Measurements from ENCODE around the gene OTOF. TPM values are rescaled to one million over a fixed set of nuclear protein-coding genes. Genes with fewer than 3 reads are reported as not detected.

OTOF gene
- total RNA-seq, 1 donor from 2014 or later = not detected

DNA sequence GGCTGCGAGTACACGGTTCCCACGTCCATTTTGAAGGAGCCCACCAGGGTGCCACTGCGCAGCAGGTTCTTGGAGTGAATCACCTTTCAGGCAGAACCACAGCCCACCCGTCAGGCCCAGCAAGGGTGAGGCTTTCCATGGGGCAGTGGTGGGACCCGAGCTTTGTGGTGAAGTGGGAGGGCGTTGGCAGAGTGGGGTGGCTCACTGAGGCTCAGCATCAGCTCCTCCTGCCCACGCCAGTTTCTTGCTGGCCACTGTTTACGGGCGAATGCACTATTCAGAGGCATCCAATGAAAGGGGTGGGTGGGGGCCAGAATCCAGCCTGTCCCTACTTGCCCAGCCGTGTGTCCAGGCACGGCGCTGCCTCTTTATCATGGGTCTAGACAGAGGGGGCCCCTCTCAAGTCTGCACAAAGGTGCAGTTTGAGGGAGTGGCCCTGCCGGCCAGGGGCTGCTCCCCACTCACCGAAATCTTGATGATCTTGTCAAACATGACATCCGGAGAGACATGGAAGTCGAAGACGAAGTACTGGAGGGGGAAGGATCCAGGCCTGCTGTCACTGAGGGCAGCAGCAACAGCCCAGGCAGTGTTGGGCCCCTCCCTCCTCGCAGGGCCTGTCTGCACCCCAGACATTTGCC is 11.4 kb upstream of the OTOF start:
- no peaks in the 10 kb centered on the region for H3K36me3 Mint-ChIP-seq (ENCODE audit: low read depth)
- peaks cover 3% of the 10 kb centered on the region for H3K27me3 Mint-ChIP-seq
- TF ChIP-seq, protein P1, sequence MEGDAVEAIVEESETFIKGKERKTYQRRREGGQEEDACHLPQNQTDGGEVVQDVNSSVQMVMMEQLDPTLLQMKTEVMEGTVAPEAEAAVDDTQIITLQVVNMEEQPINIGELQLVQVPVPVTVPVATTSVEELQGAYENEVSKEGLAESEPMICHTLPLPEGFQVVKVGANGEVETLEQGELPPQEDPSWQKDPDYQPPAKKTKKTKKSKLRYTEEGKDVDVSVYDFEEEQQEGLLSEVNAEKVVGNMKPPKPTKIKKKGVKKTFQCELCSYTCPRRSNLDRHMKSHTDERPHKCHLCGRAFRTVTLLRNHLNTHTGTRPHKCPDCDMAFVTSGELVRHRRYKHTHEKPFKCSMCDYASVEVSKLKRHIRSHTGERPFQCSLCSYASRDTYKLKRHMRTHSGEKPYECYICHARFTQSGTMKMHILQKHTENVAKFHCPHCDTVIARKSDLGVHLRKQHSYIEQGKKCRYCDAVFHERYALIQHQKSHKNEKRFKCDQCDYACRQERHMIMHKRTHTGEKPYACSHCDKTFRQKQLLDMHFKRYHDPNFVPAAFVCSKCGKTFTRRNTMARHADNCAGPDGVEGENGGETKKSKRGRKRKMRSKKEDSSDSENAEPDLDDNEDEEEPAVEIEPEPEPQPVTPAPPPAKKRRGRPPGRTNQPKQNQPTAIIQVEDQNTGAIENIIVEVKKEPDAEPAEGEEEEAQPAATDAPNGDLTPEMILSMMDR (IDR thresholded peaks at IDR 0.05) = no peak
- ChIA-PET POLR2A (no interaction called here), CTCF (no interaction called here)
- DNase-seq (no peak), ATAC-seq (ENCODE audit: low read depth) (no peak)
- no peaks in the 10 kb centered on the region for H3K9me3 Mint-ChIP-seq
- H3K4me3 Mint-ChIP-seq = no peak overlapping the region
- no peaks in the 10 kb centered on the region for H3K4me1 Mint-ChIP-seq
- intact Hi-C loops (cut with micrococcal nuclease) = no loop called here
- H3K27ac Mint-ChIP-seq = no peak overlapping the region

DNA sequence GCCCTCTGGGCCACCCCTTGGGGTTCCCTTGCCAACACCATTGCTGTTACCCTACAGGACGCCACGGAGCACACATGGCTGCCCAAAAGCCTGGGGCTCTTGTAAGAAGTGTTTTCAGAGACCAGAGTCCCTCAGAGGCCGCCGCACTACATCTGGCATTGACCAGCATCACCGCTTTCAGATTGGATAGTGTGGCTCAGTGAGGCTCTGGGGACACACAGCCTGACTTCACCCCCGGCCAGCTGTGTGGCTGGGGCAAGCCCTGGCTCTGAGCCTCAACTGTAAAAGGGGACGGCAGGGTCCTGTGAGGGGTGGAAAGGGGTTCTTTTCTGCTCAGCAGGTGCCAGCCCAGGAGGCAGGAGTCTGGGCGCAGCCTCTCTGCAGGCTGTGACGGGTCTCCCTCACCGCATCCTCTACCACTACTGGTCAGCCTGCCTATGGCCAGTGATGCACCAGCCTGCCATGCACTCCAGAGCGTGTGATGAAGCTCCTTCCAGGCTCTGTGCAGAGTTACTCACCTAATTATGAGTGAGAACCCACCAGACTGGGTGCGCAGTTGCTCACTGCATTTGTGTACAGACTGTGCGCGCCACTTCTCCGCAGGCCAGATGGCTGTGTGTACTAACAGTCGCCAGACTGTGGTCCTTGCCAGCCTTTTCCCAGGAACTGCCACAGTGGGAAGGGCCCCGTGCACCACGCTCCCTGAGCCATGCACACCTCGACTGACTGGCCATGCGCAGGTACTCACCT is 10.7 kb upstream of the OTOF start:
- intact Hi-C loops (cut with micrococcal nuclease) = no loop called here

DNA sequence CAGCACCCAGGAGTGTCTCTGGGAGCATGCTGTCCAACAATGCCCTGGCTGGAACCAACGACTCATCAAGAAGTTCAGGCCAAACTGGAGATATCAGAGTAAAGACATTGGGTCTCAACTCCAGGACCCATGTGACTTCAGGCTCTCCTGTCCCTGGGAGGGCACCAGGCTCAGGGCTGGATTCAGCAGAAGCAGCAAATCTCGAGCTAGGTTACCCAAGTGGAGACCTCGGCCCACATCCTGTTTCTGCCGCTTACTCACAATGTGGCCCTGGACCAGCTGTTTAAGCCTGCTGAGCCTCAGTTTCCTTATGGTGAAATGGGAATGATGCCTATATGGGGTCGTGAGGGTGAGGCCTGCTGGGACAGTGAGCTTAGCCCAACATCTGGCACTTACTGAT is 9.3 kb upstream of the OTOF start:
- ATAC-seq (ENCODE audit: low read depth) (no peak), DNase-seq (no peak)
- Mint-ChIP-seq H3K36me3 (ENCODE audit: low read depth) (no peaks in the 10 kb centered on the region), H3K27me3 (peaks cover 3% of the 10 kb centered on the region), H3K9me3 (no peaks in the 10 kb centered on the region), H3K27ac (no peak overlapping the region), H3K4me3 (no peak overlapping the region), H3K4me1 (no peaks in the 10 kb centered on the region)
- intact Hi-C loops (cut with micrococcal nuclease) = no loop called here
- ChIA-PET CTCF (no interaction called here), POLR2A (no interaction called here)
- TF ChIP-seq, protein P1 (IDR thresholded peaks at IDR 0.05) = no peak

More for the DNA sequence above, 10.7 kb upstream of the OTOF start:
- Mint-ChIP-seq H3K9me3 (no peaks in the 10 kb centered on the region), H3K4me3 (no peak overlapping the region), H3K27ac (no peak overlapping the region), H3K27me3 (peaks cover 3% of the 10 kb centered on the region), H3K4me1 (no peaks in the 10 kb centered on the region), H3K36me3 (ENCODE audit: low read depth) (no peaks in the 10 kb centered on the region)
- ATAC-seq (ENCODE audit: low read depth) (no peak), DNase-seq (no peak)
- ChIA-PET CTCF (no interaction called here), POLR2A (no interaction called here)
- TF ChIP-seq, protein P1 (IDR thresholded peaks at IDR 0.05) = no peak

DNA sequence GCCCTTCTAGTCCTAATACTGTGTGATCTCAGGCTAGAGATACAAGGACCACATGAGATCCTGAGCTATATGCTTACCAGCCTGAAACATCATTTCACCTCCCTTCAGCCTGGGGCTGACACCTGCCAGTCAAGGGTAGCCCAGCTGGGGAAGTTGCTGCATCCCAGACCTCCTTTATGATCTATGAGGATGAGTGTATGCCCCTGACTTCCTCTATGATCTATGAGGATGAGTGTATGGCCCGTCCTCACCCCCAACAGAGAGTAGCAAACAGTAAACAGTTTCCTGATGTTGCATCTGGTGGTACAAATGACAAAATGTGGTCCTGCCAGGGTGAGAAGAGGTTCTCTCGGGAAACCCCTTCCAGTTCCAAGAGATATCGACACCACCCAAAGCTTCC is 8.9 kb upstream of the OTOF start:
- Mint-ChIP-seq H3K4me1 (no peaks in the 10 kb centered on the region), H3K4me3 (no peak overlapping the region), H3K27ac (no peak overlapping the region), H3K36me3 (ENCODE audit: low read depth) (no peaks in the 10 kb centered on the region), H3K9me3 (no peaks in the 10 kb centered on the region), H3K27me3 (peaks cover 3% of the 10 kb centered on the region)
- ChIA-PET POLR2A (no interaction called here), CTCF (no interaction called here)
- ATAC-seq (ENCODE audit: low read depth) (no peak), DNase-seq (no peak)
- TF ChIP-seq, protein P1 (IDR thresholded peaks at IDR 0.05) = no peak
- intact Hi-C loops (cut with micrococcal nuclease) = no loop called here

DNA sequence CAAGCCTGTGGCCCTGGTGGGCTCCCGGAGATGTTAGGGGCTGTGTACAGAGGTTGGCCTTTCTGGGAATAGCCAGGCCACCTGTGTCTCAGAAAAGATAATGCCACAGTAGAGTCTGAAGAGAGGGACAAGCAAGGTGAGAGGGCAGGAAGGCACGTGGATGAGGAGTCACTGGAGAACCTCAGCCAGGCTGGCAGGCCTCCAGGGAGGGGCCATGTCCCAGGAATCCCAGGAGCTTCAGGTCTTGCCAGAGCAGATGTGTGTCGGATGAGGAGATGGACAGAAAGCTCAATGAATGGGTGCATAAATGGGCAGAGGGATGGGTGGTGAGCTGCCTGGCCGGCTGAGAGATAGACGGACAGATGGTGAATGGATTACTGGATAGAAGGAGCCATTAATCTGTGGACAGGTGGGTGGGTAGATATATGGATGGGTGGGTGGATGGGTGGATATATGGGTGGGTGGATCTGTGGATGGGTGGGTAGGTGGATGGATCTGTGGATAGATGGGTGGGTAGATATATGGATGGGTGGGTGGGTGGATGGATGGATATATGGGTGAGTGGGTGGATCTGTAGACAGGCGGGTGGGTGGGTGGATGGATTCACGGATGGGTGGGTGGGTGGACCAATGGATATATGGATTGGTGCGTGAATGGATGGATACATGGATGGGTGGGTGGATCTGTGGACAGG is 7.9 kb upstream of the OTOF start:
- Mint-ChIP-seq H3K9me3 (no peaks in the 10 kb centered on the region), H3K4me1 (no peaks in the 10 kb centered on the region), H3K27ac (no peak overlapping the region), H3K4me3 (no peak overlapping the region), H3K27me3 (peaks cover 3% of the 10 kb centered on the region), H3K36me3 (ENCODE audit: low read depth) (no peaks in the 10 kb centered on the region)
- POLR2A ChIA-PET = no interaction called here
- intact Hi-C loops (cut with micrococcal nuclease) = no loop called here
- TF ChIP-seq, protein P1 (IDR thresholded peaks at IDR 0.05) = no peak
- ATAC-seq (ENCODE audit: low read depth) (no peak), DNase-seq (no peak)
- CTCF ChIA-PET = no interaction called here
